ENCODE measurements around the gene LIPJ.

The LIPJ gene

DNA sequence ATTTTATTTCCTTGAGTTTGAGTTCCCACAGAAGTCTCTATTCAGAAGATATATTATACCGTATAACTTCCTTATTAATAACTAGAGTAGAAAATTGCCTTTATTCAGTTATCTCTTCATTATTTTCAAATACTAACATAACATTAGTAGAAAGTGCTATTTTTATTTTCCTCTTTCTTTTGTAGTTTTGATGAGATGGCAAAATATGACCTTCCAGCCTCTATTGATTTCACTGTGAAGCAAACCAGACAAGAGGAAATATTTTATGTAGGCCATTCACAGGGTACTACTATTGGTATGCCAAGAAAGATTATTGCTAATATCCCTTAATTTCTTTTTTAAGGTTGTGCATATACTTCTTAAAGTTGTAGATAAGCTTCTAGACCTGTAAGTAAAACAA lies 7.9 kb downstream of the LIPJ start:
- in situ Hi-C loops (cut with MboI; ENCODE audit: low sequenced_read_pairs), result no loop called here

DNA sequence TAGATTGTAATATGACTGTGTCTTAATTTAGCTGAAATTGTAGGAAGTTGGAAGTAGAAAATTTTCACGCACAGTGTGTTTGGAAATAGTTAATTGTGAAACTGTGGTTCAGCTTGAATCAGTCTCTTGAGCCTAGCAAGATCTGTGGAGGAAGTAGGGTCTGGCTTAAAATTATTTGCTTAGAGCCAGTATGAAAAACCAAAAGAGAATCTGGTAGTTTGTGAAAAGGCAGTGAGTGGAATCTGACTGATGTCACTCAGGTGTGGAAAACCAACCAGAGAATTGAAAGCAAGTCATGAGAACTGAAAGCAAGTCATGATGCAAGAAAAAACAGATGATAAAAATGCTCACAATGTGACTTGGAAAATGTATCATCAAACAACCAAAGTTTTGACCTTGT lies 11.5 kb downstream of the LIPJ start:
- in situ Hi-C loops (cut with MboI; ENCODE audit: low sequenced_read_pairs), result no loop called here

DNA sequence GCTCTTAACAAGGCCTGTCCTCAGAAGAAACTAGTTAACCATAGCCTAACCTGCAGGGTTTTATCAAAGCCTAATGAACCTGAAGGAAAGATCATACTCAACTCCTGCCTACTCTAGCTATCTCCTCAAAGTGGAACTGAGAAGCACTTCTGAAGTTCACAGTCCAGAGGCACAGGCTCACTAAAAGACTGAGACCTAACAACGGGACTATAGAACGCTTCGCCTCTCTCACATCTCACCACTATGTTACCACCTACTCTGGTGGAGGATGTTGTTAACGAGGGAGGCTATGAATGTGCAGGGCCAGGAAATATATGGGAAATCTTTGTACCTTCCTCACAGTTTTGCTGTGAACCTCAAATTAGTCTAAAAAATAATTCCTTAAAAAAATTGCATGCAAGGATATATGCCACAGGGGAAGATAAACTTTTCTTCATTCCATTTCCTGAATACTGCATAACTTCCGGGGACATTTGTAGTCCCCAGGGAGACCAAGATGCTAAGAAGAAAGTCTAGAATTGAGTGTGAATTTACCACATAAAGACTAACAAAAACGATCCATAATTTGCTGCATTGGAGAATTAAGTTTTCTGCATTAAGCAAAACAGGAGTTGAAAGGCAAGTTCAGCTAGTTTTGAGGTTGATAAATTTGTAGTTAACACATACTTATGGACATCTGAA lies 21.6 kb downstream of the LIPJ start:
- in situ Hi-C loops (cut with MboI; ENCODE audit: low sequenced_read_pairs), result no loop called here

DNA sequence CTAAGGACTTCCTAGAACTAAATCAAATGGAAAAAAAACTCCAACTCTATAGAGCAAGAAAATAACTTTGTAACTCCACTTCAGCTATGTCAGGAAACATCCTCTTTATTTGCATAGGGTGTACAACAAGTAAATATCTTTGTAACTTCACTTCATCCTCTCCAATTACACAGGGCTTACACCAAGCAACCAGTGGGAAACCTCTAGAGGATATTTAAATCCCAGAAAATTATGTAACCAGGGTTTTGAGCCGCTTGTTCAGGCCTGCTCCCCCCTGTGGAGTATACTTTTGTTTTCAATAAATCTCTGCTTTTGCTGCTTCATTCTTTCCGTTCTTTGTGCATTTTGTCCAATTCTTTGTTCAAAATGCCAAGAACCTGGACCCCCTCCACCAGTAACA lies 22.2 kb downstream of the LIPJ start:
- in situ Hi-C loops (cut with MboI; ENCODE audit: low sequenced_read_pairs), result no loop called here

DNA sequence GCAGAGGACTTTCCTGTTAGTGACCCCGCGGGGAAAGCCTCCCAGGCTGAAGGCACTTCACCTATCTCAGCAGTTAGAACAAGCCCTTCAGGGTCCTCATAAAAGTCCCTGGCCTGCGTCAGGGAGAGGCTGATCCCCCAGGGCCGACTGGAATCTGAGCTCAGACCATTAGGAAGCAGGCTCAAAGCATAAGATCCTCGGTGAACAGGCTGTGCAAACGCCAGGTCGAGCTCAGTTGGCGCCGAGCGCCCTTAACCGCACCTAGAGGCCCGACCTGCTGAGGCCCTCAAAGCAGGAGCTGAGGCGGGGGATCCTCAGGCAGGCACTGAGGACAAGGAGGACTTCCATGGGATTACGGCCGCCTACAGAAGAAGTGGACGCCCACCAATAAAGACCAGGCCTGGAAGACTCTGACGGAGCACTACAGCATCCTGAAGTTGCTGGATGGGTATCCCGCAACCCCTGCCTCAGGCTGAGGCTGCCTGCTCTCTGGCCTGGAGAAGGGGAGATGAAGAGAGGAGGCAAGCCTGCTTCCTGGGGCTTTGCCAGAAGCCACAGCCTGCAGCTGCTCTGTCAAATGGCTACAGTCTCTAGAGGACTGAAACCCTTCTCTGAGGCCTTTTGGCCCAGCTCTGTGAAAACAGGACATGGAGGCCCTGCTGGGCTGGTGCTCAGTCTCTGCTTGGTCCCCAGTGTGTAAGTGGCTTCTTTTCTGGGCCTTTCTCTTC lies 29.9 kb downstream of the LIPJ start:
- in situ Hi-C loops (cut with MboI; ENCODE audit: low sequenced_read_pairs), result no loop called here

DNA sequence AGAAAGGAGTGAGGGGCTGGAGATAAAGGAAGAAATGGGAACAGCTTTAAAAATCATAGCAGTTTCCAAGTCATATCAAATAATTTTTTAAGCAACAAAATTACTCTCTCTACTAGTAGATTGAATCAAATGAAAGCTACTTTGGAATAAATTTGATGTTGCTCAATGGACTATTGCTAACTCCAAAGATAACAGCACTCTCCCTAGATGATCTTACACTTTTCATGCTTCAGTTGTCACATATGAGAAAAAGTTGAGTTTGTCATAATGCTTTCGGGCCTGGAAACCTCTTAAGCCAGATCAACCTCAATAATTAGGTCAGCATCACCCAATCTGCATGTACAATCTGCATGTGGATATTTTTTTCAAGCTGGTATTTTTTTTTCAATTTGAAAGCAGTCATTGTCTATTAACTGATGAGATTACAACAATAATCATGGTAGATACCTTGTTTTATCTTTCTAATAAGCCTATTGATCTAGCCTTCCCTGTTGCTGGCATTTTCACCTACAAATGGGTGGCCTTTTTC lies 31.3 kb downstream of the LIPJ start:
- in situ Hi-C loops (cut with MboI; ENCODE audit: low sequenced_read_pairs), result no loop called here

DNA sequence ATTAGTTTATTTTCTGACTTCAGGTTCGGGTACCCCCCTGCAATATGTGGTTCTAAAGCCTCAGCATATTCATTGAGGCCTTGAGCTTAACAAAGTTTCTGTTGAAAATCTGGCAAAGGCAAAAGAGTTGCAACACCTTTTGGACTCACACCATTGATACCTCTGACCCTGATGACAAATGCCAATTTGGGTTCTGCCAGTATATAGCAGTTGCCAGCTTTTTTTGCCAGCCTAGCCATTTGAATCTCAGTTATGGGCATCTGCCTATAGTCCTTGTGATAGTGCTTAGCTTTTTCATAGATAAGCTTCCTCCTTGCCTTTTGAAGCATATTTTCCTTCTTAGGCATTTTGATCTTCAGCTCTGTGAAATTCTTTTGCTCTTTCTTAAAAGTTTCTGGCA lies 31.9 kb downstream of the LIPJ start:
- in situ Hi-C loops (cut with MboI; ENCODE audit: low sequenced_read_pairs), result no loop called here

DNA sequence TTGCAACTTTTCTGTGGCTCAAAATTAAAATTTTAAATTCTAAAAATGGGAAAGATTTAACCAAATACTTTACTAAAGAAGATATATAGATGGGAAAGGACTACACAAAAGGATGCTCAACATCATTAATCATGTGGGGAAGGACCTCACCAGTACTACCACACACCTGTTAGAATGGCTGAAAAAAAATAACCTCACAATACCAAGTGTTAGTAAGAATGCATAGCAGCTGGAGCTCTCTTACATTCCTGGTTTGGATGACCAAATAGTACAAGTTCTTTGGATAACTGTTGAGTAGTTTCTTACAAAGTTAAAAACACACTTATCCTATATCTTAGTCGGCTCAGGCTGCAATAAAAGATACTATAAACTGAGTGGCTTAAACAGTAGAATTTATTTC lies 33.9 kb downstream of the LIPJ start:
- in situ Hi-C loops (cut with MboI; ENCODE audit: low sequenced_read_pairs), result no loop called here

DNA sequence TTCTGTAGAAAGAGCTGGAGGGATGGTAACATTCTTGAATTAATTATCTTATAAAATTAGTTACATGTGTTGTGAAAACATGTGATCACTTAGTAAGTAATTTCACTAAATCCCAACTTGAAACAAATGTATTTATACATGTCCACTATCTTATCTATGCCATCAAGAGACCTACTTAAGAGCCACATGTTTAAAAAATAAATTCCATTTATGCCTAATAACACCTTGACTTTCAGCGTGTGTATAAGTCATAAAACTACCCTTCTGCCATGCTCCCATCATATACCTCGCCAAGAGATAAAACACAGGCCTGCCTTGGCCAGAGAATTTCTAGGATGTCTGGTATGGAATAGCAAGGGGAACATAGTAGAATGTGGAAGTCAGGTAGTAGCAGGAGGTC lies 37.3 kb downstream of the LIPJ start:
- in situ Hi-C loops (cut with MboI; ENCODE audit: low sequenced_read_pairs), result no loop called here

DNA sequence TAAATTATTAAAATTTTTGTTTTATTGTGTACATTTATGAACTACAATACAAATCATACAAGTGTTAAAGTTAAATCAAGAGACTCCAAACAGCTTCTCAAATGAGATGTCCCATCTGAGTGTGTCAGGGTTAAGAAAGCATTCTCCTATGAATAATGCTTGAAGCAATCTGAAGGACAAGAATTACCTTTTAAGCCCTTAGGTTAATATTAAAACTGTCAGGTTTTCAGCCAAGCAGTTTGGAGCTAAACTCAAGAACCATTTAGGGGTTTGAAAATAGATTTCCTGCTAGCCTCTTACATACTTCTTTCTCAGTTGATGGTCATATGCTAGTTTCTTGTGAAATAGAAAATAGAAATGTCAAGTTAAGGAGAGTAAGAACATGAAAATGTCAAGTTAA lies 38.3 kb downstream of the LIPJ start:
- in situ Hi-C loops (cut with MboI; ENCODE audit: low sequenced_read_pairs), result no loop called here

DNA sequence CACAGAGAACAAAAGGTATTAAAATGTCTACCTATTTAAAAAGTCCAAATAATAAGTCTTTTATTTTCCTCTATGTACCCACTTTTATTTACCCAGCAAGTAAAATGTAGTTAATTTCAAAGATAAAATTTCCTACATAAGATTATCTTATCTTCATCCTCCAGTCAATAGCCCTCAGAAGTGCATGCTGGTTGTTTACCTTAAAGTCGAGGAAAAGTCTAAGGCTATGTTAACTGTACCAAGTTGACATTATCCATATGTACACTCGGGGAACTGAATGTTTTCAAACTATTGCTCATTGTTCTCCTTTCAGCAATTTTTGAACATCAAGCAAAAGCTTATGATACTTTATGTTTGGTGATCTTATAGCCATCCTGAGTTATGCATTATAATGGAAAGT lies 53.6 kb downstream of the LIPJ start:
- in situ Hi-C loops (cut with MboI; ENCODE audit: low sequenced_read_pairs), result no loop called here

DNA sequence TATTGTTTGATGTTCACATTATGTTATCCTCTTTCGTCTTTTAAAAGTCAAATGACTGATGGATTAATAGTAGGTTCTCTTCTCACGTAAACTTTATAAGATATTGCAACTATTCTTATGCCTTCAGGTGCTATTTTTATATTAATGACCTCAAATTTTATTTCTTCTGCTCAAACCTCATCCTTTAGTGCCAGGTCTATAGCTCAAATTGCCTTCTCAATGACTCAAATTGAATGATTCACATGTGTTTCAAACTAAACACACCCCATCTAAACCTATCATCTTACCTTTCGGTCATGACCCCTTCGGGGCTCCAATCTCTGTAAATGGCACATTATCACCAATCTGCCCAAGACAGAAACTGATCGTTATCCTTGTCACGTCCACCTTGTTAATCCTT lies 55.6 kb downstream of the LIPJ start:
- in situ Hi-C loops (cut with MboI; ENCODE audit: low sequenced_read_pairs), result no loop called here

DNA sequence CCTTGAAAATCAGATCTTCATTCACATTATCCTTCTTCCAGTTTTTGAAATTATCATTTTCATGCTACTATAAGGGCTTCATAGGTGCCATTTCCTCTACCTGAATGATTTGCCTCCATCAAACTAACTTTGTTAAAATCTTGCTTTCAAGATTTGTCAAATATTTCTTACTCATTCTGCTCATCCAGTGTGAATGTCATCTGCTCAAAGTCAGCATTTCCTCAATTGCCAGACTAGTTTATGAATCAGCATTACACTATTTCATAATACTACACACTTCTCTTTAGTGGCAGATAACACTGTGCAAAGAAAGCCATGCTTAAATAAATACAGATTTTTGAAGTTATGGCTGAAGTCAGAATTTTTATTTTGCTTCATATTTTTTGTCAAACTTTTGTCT lies 56.4 kb downstream of the LIPJ start:
- in situ Hi-C loops (cut with MboI; ENCODE audit: low sequenced_read_pairs), result no loop called here

DNA sequence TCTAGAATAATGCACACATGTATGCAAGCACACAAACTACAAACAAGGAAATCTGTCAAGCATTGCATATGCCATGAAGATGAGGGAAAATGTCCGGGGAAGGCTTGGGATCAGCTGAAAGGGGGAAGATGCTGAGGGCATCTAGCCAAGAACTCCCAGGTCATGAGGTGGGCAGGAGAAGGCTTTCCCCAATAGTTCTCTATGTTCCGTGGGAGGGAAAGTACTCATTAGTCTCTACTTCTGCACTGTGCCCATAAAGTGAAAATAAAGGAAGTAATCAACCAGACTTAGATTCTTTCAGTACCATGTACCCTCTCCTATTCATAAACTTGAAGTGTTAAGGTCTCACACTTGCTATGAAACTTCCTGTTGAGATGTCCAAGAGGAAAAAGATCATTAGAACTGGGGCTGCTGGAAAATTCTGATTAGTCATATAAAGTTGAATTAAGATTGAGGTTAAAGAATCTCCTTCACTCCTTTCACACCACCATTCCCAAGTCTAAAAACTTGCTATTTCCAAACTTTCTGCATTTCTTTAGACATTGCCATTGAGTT lies 60.6 kb downstream of the LIPJ start:
- in situ Hi-C loops (cut with MboI; ENCODE audit: low sequenced_read_pairs), result no loop called here

DNA sequence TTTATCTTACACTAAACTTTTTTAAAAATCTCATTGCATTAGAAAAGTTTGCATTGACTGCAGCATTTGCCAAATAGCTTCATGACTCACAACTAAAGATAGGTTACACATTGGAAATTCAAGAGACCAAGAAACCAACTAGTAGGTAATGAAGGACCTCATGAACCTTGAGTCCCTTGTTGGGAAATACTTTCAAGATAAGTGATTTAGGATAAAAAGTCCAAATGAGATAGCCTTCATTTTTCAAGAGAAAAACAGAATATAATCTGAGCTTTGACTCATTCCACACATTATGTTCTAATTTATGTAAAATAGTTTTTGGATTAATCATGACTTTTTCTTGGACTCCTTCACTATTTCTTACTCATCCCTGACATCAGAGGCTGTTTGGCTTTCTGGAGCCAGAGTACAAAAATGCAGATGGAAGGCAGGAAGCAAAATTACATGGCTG lies 64.6 kb downstream of the LIPJ start:
- in situ Hi-C loops (cut with MboI; ENCODE audit: low sequenced_read_pairs), result no loop called here

DNA sequence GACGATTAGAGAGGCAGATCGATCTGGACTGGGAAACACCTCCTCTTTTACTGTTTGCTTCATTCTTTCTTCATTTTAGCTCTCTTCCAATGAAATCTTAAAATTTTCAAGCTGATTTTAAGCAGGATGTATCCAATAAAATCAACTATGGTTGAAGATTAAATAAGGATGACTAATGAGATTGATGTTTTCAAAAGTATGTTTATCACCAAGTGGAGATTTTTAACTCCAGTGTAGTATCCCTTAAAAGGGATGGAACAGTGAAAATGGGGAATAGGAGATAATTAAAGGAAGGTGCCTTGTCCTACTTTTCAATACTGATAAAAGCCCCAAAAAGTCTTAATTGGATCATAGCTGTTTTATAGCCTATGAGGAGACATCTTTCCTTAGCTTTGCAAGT lies 66.1 kb downstream of the LIPJ start:
- in situ Hi-C loops (cut with MboI; ENCODE audit: low sequenced_read_pairs), result no loop called here

Measured in hTERT RPE-1 (cell line).